Inferior parietal cortex (tissue), 1 donor: ENCODE data around the gene FH.

Experiments
- DNase-seq: peaks from one replicate; pipeline ENCODE4 v3.0.0-alpha.2; 2016; ENCODE audit errors: extremely low spot score

Gene FH

GRCh38 chr1:241519308-241520079 is at the start of gene FH:
Gene FH, minus strand, starts transcription at chr1:241519755. Its CDS starts 33 bp downstream, at chr1:241519722.
- DNase-seq: peak; percentile 99

- DNase-seq: no peak
Measured at GRCh38 chr1:241560849-241561187, 41.3 kb upstream of the FH start.

GRCh38 chr1:241560146-241560848 is 40.7 kb upstream of the FH start:
- DNase-seq: no peak

DNA sequence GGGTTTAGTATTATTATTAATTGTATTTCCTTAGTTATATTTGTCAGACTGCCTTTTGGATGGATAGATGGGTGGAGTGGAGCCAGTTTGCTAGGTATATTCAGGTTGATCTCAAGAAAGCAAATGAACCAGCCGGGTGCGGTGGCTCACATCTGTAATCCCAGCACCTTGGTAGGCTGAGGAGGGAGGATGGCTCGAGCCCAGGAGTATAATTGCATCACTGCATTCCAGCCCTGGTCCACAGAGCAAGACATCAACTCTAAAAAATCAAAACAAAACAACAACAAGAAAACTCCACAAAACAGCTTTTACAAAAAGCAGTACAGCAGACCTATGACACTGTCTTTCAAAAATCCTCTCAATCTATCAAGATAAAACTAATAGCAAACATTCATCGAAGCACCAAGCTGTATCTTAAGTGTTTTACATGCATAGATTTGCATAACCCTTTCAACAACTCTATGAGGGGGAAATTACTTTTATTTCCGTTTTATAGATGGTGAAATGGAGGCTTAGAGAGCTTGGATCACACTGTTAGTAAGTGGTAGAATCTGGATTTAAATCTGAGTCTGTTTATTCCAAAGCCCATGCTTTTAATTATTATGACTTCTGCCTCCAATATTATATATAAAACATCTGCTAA is 38.1 kb upstream of the FH start:
- DNase-seq: no peak

GRCh38 chr1:241557031-241557430 is 37.5 kb upstream of the FH start:
- DNase-seq: no peak

GRCh38 chr1:241555526-241555925 is 36.0 kb upstream of the FH start:
- no peak for DNase-seq

DNA sequence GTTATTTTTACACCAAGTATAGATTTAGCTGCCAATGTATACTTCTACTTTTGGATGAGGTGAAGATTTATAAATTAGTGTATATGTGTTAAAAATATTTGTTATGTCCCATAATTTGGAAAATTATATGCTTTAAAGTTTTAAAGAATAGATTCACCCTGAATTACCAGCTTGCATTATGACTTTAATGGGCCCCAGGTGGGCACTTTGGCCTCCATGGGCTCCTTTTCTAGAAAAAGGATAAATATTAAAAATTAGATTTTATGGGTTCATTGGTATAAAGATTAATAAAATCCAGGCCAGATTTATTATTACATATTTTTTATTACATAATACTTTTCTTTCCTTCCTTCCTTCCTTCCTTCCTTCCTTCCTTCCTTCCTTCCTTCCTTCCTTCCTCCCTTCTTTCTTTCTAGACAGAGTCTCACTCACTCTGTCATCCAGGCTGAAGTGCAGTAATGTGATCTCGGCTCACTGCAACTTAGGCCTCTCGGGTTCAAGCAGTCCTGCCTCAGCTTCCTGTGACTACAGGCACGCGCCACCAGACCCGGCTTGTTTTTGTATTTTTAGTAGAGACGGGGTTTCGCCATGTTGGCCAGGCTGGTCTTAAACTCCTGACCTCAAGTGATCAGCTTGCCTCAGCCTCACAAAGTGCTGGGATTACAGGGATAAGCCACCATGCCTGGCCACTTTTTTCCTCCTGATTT is 34.5 kb upstream of the FH start:
- no peak for DNase-seq

GRCh38 chr1:241551759-241552638 is 32.4 kb upstream of the FH start:
- DNase-seq: no peak

DNA sequence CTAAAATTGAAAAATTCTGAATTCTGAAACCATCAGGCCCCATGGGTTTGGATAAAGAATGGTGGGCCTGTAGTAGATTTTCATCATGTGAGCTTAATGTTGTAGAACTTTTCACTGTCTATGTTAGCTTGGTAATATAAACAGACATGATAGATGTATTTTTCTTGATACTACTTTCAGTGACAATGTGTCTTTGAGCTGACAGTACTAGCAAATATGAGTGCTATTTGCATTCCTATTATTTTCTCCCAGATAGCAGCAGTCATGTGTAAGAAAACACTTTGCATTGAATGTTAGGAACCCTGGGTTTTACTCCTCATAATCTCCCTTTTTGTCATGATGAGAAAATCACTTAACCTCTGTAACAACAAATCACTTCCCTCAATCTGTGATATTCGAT is 30.8 kb upstream of the FH start:
- no peak for DNase-seq

DNA sequence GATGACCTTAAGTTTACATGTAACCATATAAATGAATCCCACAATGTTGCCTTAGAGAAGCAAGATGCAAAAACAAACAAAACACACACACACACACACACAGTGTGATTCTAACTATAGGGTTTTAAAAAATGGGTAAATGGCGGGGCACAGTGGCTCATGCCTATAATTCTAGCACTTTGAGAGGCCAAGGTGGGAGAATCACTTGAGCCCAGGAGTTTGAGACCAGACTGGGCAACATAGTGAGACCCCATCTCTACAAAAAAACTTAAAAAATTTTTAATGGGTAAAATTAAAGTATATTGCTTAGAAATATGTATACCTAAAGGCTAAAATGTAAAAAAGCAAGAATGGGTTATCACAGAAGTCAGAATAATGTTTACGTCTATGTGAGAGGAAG is 28.5 kb upstream of the FH start:
- DNase-seq: no peak

DNA sequence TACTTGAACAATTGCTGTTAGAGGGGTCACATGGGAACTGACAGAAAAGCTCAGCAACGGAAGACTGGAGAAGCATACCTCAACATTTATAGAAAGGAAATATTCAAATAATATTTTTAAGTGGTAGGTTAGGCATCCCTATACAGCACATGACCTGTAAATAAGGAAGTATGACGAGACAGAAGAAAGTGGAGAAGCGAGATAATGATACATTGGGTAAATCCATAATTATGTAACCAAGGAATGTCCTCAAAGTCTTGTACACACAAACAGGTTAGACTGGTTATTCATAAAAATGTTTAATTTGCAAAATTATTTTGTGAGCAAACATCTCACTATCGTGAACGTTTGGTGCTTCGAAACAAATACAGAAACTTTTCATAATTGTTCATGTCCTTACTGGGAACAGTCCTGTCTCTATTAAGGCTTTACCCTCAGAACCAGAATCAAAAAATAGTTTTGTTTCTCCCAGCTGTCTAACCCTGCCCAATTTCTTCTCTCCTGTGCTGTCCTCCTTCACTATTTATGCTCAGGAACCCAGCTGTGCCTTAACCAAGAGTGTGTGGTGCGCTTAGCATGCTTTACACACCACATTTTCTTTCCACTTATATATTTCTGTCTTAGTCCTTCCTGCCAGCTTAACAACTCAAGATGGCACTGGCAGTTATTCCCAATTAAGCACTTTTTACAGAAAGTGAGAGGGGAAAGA is 22.8 kb upstream of the FH start:
- no peak for DNase-seq

DNA sequence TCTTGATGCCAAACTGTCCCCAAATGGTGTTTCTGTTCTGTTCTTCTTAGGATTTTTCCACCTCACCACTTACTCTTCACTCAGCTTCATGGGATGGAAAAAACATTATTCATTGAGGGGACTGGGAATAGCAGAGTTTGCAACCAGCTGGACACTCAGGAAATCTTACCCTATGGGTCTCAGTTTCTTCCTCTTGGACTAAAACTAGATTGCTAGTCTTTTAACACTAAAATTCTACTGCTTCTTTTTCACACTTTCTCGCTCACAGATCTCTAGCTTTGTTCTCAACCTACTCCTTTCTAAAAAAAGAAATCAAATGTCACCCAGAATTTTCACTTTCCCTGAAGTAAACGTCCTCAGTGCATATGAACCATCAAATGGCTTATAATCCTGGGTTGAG is 17.4 kb upstream of the FH start:
- peak; percentile 55 for DNase-seq

GRCh38 chr1:241536304-241536703 is 16.7 kb upstream of the FH start:
- DNase-seq: no peak

GRCh38 chr1:241533326-241534115 is 14.0 kb upstream of the FH start:
- no peak for DNase-seq

DNA sequence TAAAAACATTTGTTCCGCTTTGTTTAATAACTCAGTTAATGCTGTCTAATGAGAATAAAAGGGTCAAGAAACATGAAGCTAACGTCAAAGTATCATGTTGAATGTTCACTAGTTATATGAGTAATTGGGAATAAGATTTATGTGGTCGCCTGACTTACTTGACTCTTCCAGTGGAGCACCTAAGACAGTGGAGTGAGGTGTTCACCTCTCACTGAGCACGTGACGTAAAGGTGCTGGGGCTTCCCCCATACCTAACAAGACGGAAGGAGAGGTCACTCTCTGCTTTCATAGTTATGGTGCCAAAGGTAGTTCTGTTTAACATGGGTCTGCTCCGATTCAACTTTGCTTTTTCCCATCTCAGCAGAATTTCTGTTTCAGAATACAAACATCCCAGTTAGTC is 13.3 kb upstream of the FH start:
- no peak for DNase-seq

GRCh38 chr1:241532162-241532531 is 12.6 kb upstream of the FH start, which contains the start of gene KMO:
Gene KMO, plus strand, starts transcription at chr1:241532378. Its CDS starts 67 bp downstream, at chr1:241532445.
- no peak for DNase-seq

GRCh38 chr1:241531195-241532161 is 11.9 kb upstream of the FH start:
- DNase-seq: peak; percentile 87

GRCh38 chr1:241527146-241527545 is 7.6 kb upstream of the FH start:
- DNase-seq: no peak

- DNase-seq: no peak
Measured at GRCh38 chr1:241525026-241525425, 5.5 kb upstream of the FH start.
